ENCODE data around the gene CPNE2. TPM values are rescaled to one million over a fixed set of nuclear protein-coding genes. Genes with fewer than 3 reads are reported as not detected.
A peak's percentile ranks its signal among the peaks of the same experiment; 100 is the strongest.

The CPNE2 gene
- total RNA-seq, 1 experiment from 2014 or later: 43.4 TPM

- no peak overlapping the region for H3K27ac ChIP-seq (ENCODE audit: low read length)
- H3K4me1 ChIP-seq (ENCODE audit: control insufficient read depth, insufficient read depth, low read length): peaks cover 7% of the 10 kb centered on the region
- TSS peak; percentile 0 for BruUV-seq (replicated peaks)
- ChIA-PET CTCF (interaction anchor here (0.6 kb wide), 1 partner anchor 18 kb away, joined by 3 read pairs; no protein-coding TSS in a partner anchor), POLR2A (no interaction called here)
- no peaks in the 10 kb centered on the region for H3K27me3 ChIP-seq (ENCODE audit: control insufficient read depth, insufficient read depth, low read length)
- DNase-seq (ENCODE audit: low read depth, low spot score) (no peak), ATAC-seq (no peak)
- in situ Hi-C loops (cut with HindIII; ENCODE audit: low pct_unique_long_range_greater_than_20kb, low sequenced_read_pairs) (no loop called here), intact Hi-C loops (cut with micrococcal nuclease; ENCODE audit: unreplicated experiment) (no loop called here)
- TF ChIP-seq, protein P1, sequence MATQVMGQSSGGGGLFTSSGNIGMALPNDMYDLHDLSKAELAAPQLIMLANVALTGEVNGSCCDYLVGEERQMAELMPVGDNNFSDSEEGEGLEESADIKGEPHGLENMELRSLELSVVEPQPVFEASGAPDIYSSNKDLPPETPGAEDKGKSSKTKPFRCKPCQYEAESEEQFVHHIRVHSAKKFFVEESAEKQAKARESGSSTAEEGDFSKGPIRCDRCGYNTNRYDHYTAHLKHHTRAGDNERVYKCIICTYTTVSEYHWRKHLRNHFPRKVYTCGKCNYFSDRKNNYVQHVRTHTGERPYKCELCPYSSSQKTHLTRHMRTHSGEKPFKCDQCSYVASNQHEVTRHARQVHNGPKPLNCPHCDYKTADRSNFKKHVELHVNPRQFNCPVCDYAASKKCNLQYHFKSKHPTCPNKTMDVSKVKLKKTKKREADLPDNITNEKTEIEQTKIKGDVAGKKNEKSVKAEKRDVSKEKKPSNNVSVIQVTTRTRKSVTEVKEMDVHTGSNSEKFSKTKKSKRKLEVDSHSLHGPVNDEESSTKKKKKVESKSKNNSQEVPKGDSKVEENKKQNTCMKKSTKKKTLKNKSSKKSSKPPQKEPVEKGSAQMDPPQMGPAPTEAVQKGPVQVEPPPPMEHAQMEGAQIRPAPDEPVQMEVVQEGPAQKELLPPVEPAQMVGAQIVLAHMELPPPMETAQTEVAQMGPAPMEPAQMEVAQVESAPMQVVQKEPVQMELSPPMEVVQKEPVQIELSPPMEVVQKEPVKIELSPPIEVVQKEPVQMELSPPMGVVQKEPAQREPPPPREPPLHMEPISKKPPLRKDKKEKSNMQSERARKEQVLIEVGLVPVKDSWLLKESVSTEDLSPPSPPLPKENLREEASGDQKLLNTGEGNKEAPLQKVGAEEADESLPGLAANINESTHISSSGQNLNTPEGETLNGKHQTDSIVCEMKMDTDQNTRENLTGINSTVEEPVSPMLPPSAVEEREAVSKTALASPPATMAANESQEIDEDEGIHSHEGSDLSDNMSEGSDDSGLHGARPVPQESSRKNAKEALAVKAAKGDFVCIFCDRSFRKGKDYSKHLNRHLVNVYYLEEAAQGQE (IDR thresholded peaks at IDR 0.05; ENCODE audit: insufficient read depth in 1 of 2, low read depth in 2 of 2, low read length in 1 of 2): no peak
- TF ChIP-seq TCF7L2 (IDR thresholded peaks at IDR 0.05; ENCODE audit: low read depth, low read length) (no peak), POLR2AphosphoS5 (IDR thresholded peaks at IDR 0.05; ENCODE audit: low read depth, low read length) (no peak), CTCF (IDR thresholded peaks at IDR 0.05) (no peak), SIN3A (IDR thresholded peaks at IDR 0.05; ENCODE audit: borderline replicate concordance, insufficient read depth, low read depth, low read length) (no peak)
- no peaks in the 10 kb centered on the region for H3K9me3 ChIP-seq (ENCODE audit: control insufficient read depth, insufficient read depth, low read depth, low read length)
- H3K4me3 ChIP-seq (ENCODE audit: low read depth in 2 of 2, low read length in 2 of 2): no peak overlapping the region
- H3K36me3 ChIP-seq (ENCODE audit: control insufficient read depth, insufficient read depth, low read length): no peaks in the 10 kb centered on the region; the same call in 1 of the 2 replicates
These were observed 86.4 kb downstream of the CPNE2 start for GRCh38 chr16:57178793-57179212.

- in situ Hi-C loops (cut with HindIII; ENCODE audit: low pct_unique_long_range_greater_than_20kb, low sequenced_read_pairs) (no loop called here), intact Hi-C loops (cut with micrococcal nuclease; ENCODE audit: unreplicated experiment) (no loop called here)
- Histone ChIP-seq H3K36me3 (ENCODE audit: control insufficient read depth, insufficient read depth, low read length) (no peaks in the 10 kb centered on the region; the same call in 1 of the 2 replicates), H3K27ac (ENCODE audit: low read length) (no peak overlapping the region), H3K4me1 (ENCODE audit: control insufficient read depth, insufficient read depth, low read length) (peaks cover 7% of the 10 kb centered on the region), H3K4me3 (ENCODE audit: low read depth in 2 of 2, low read length in 2 of 2) (no peak overlapping the region), H3K9me3 (ENCODE audit: control insufficient read depth, insufficient read depth, low read depth, low read length) (no peaks in the 10 kb centered on the region), H3K27me3 (ENCODE audit: control insufficient read depth, insufficient read depth, low read length) (no peaks in the 10 kb centered on the region)
- no peak for ATAC-seq
- no TSS peak for BruUV-seq (replicated peaks)
- POLR2A ChIA-PET: no interaction called here
- TF ChIP-seq SIN3A (IDR thresholded peaks at IDR 0.05; ENCODE audit: borderline replicate concordance, insufficient read depth, low read depth, low read length) (no peak), CTCF (IDR thresholded peaks at IDR 0.05) (no peak), TCF7L2 (IDR thresholded peaks at IDR 0.05; ENCODE audit: low read depth, low read length) (no peak), POLR2AphosphoS5 (IDR thresholded peaks at IDR 0.05; ENCODE audit: low read depth, low read length) (no peak)
- TF ChIP-seq, protein P1 (IDR thresholded peaks at IDR 0.05; ENCODE audit: insufficient read depth in 1 of 2, low read depth in 2 of 2, low read length in 1 of 2): no peak
- DNase-seq (ENCODE audit: low read depth, low spot score): no peak
- CTCF ChIA-PET: no interaction called here
These were observed 86.9 kb downstream of the CPNE2 start for GRCh38 chr16:57179215-57179828.
